ENCODE results near the gene CYREN.
"Not testable (repeated sequence)": the region's sequence is repeated elsewhere in the genome, so short reads cannot be mapped to it uniquely, and the experiment has no call there.

Gene CYREN

GRCh38 chr7:135159359-135160085 lies 11.0 kb downstream of the CYREN start:
- no peak for DNase-seq (ENCODE audit: low read depth in 2 of 2)

- DNase-seq (ENCODE audit: low read depth in 2 of 2) = no peak
These were observed 11.6 kb downstream of the CYREN start for GRCh38 chr7:135158874-135159273.

DNA sequence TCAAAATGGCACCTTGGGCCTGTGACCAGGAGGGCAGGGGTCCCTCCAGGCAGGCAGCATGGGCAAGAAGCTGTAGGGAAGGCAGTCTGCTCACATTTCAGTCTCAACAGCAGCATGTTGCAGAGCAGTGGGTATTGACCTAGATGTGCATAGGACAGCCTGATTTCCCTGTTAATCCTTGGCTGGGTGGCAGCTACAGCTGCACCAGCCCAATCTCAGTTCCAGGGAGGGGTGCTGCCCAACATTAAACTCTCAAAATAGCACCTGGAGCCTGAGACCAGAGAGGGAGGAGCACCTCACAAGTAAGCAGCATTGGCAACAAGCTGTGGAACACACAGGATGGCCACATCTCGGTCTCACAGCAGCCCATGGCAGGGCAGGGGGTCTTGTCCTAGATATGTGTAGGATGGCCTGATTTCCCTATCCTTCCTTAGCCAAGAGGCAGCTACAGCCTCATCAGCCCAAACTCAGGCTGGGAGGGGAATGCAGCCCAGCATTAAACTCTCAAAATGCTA lies 12.3 kb downstream of the CYREN start:
- no peak for DNase-seq (ENCODE audit: low read depth in 2 of 2)

GRCh38 chr7:135156290-135156689 lies 14.2 kb downstream of the CYREN start:
- DNase-seq (ENCODE audit: low read depth in 2 of 2) = no peak

- no peak for DNase-seq (ENCODE audit: low read depth in 2 of 2)
These were observed 15.8 kb downstream of the CYREN start for GRCh38 chr7:135154734-135155133.

GRCh38 chr7:135152442-135152841 lies 18.1 kb downstream of the CYREN start:
- no peak for DNase-seq (ENCODE audit: low read depth in 2 of 2)

- no peak for DNase-seq (ENCODE audit: low read depth in 2 of 2)
These were observed 19.0 kb downstream of the CYREN start for GRCh38 chr7:135151533-135151932.

- no peak for DNase-seq (ENCODE audit: low read depth in 2 of 2)
These were observed 19.4 kb downstream of the CYREN start for GRCh38 chr7:135151132-135151531.

DNA sequence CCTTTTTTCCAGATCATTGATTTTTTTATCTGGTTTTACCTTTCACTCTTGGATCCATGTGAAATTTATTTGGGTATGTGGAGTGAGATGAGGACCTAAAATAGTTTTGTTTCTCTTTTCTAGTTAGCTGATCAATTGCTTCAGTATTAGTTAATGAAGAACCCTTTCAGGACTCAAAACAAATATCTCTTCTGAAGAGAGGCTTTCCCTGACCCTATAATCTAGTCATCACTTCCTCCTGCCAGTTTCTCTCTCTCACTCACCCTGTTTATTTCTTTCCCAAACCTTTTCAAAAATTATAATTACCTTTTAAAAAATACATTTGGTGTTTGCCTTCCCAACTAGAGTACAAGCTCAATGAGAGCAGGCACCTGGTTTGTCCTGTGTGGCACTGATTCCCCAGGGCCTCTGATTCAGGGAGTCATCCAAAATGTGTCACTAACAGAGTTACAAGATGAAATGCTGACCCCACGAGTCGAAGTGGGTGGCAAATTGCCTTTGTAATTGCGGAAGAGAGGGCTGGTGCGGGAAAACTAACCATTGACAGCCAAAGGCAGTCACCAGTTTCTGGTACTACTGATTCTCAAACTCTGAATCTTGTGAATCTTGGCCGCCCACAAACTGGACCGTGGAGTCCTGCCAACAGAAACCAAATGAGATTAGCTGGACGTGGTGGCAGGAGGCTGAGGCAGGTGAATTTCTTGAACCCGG lies 20.3 kb downstream of the CYREN start:
- no peak for DNase-seq (ENCODE audit: low read depth in 2 of 2)

- no peak for DNase-seq (ENCODE audit: low read depth in 2 of 2)
These were observed 22.4 kb downstream of the CYREN start, which contains the start of gene TMEM140 for GRCh38 chr7:135147899-135148721. Gene TMEM140 (plus strand): TSS chr7:135148072. CDS start chr7:135164442, 16,370 bp downstream.

DNA sequence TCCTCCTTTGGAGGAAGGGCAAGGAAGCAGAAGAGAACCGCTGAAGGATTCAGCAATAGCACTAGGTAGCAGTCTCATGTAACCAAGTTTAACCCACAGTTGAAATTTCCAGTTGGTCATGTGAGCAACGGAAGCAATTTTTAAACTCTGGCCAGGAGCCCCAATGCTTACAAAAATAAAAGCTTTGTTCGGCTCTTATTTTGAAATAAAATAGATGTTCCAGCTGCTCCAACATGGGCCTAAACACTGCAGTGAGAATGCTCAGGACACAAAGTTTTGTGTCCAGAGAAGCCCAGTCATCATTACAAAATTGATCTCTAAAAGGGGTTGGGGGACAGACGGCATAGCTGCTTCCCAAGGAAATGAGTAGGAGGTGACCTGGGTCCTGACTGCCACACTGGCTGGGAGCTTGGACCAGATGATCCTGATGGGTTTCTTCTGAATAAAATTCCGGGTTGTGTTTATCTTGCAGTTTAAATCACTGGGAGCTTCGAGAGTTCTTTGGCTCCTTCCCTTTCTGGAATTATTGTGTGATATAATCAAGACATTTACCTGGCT lies 23.1 kb downstream of the CYREN start:
- DNase-seq (ENCODE audit: low read depth in 2 of 2) = no peak

DNA sequence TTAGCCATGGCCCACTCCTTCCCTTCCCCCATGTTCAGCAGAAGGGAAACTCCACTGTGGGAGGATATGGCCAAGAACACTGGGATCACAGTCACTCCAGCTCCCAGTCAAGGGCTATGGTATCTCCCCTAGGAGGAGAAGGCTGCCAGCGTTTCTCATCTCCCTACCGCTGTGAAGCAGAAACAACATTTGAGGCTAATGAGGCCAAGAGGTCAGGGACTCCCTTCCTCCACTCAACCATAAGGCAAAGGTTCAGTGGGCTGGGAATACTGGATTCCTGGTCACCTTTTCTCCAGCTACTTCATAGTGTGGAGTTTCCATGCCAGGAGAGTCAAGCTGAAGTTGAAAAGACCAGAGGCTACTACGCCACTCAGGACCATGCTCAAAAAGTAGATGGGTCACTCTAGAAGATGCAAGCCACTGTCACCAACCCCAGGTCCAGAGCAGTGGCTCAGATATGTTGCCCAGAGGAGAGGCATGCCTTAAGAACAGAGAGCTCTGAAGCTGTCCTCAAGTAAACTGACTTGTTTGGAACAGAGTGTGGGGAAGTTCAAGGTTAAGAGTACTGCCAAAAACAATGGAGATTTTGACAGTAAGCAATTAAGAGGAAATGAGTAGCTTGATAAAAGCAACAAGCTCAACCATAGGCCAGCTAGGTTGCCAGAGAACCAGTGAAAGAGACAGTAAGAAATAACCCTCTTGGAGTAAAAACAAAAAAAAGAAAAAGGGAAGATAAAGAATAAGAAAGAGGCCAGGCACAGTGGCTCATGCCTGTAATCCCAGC lies 26.4 kb downstream of the CYREN start:
- no peak for DNase-seq (ENCODE audit: low read depth in 2 of 2)

GRCh38 chr7:135129579-135129978 lies 40.9 kb downstream of the CYREN start:
- no peak for DNase-seq (ENCODE audit: low read depth in 2 of 2)

- DNase-seq (ENCODE audit: low read depth in 2 of 2) = no peak
These were observed 41.6 kb downstream of the CYREN start for GRCh38 chr7:135128931-135129330.

- DNase-seq (ENCODE audit: low read depth in 2 of 2) = not testable (repeated sequence)
These were observed 45.9 kb downstream of the CYREN start for GRCh38 chr7:135124631-135125030.

GRCh38 chr7:135121868-135122267 lies 48.6 kb downstream of the CYREN start:
- no peak for DNase-seq (ENCODE audit: low read depth in 2 of 2)

- no peak for DNase-seq (ENCODE audit: low read depth in 2 of 2)
These were observed 53.4 kb downstream of the CYREN start for GRCh38 chr7:135117096-135117495.

All from stimulated activated CD8-positive, alpha-beta memory T cell treated with anti-CD3 and anti-CD28 coated beads, Interleukin-2, amount 100 ng/mL, for 48 hours (primary cell).